ENCODE data around the gene CPSF7.

Gene CPSF7

DNA sequence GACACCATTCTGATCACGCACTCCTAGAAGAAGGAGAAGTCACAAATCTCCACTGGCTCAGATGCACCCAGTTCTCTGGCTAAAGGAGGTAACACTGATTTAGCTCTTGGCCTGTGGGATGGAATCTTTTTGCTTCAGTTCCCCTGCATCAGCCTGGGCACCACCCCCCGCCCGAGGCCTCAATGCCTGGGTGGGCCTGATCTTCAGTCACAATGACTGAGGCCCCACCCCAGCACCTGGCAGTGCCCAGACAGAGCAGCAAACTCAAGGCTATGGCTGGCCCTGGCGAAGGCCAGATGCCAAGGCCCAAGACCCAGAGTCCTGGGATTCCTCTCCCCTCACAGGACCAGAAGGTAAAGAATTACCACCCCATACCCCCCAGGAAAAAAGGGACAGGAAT is 73.1 kb downstream of the CPSF7 start:
- H3K4me3 ChIP-seq (ENCODE audit: control insufficient read depth in 1 of 7, extremely low read depth in 1 of 7, insufficient read depth in 4 of 7, low read depth in 2 of 7, low read length in 6 of 7), result no peak overlapping the region
- no peak for DNase-seq
- ChIA-PET POLR2A (no interaction called here), CTCF (interaction anchor here (1.1 to 22.6 kb wide), 3 partner anchors 19 to 89 kb away, joined by 3 to 244 read pairs (median 113); partner anchors contain the start of genes DDB1 and TKFC)
- peak overlapping the region in 1 of 2 experiments; percentile 39 for H3K27ac ChIP-seq (ENCODE audit: insufficient read depth in 1 of 2, low read depth in 1 of 2, low read length in 2 of 2, poor library complexity in 1 of 2, severe bottlenecking in 2 of 2)
- WGBS (ENCODE audit: insufficient coverage), result 89% methylated on average over 3 of the region's 4 CpGs
- H3K36me3 ChIP-seq (ENCODE audit: control insufficient read depth in 4 of 4, insufficient read depth in 4 of 4, low read length in 3 of 4), result peaks cover 4 to 24% (median 18%) of the 10 kb centered on the region in 4 experiments
- no peaks in the 10 kb centered on the region for H3K9me3 ChIP-seq (ENCODE audit: control extremely low read depth in 1 of 5, control insufficient read depth in 4 of 5, insufficient read depth in 2 of 5, low read depth in 1 of 5, low read length in 4 of 5)
- H3K4me1 ChIP-seq (ENCODE audit: control extremely low read depth in 1 of 4, control insufficient read depth in 4 of 4, insufficient read depth in 4 of 4, low read length in 3 of 4), result peaks cover 12 to 45% (median 37%) of the 10 kb centered on the region in 4 experiments
- H3K27me3 ChIP-seq (replicated peaks in 2 of 5; ENCODE audit: control insufficient read depth in 4 of 5, insufficient read depth in 5 of 5, low read length in 4 of 5), result no peaks in the 10 kb centered on the region

DNA sequence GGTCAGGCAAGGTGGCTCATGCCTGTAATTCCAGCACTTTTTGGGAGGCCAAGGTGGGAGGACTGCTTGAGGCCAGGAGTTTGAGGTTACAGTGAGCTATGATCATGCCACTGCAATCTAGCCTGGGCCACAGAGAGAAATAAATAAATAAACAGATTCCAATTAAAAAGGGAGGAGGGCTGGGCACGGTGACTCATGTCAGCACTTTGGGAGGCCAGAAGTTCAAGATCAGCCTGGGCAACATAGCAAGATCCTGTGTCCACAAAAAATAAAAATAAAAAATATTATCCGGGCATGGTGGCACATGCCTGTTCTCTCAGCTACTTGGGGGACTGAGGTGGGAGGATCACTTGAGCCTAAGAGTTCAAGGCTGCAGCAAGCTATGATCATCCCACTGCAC is 75.6 kb downstream of the CPSF7 start:
- Histone ChIP-seq H3K27me3 (replicated peaks in 2 of 5; ENCODE audit: control insufficient read depth in 4 of 5, insufficient read depth in 5 of 5, low read length in 4 of 5) (no peaks in the 10 kb centered on the region), H3K4me3 (ENCODE audit: control insufficient read depth in 1 of 7, extremely low read depth in 1 of 7, insufficient read depth in 4 of 7, low read depth in 2 of 7, low read length in 6 of 7) (no peak overlapping the region), H3K36me3 (ENCODE audit: control insufficient read depth in 4 of 4, insufficient read depth in 4 of 4, low read length in 3 of 4) (peaks cover 5 to 44% (median 29%) of the 10 kb centered on the region in 4 experiments), H3K4me1 (ENCODE audit: control extremely low read depth in 1 of 4, control insufficient read depth in 4 of 4, insufficient read depth in 4 of 4, low read length in 3 of 4) (peaks cover 8 to 23% (median 20%) of the 10 kb centered on the region in 4 experiments), H3K27ac (ENCODE audit: insufficient read depth in 1 of 2, low read depth in 1 of 2, low read length in 2 of 2, poor library complexity in 1 of 2, severe bottlenecking in 2 of 2) (no peak overlapping the region), H3K9me3 (ENCODE audit: control extremely low read depth in 1 of 5, control insufficient read depth in 4 of 5, insufficient read depth in 2 of 5, low read depth in 1 of 5, low read length in 4 of 5) (no peaks in the 10 kb centered on the region)
- WGBS (ENCODE audit: insufficient coverage), result no CpG with 5 or more reads among the region's 2 CpGs
- CTCF ChIA-PET, result interaction anchor here (1.1 to 22.6 kb wide), 4 partner anchors 15 to 48 kb away, joined by 4 to 244 read pairs (median 11); partner anchors contain the start of genes DDB1 and TKFC
- POLR2A ChIA-PET, result no interaction called here
- DNase-seq, result no peak

GRCh38 chr11:61353131-61354067 is 76.4 kb downstream of the CPSF7 start:
- Histone ChIP-seq H3K4me3 (ENCODE audit: control insufficient read depth in 1 of 7, extremely low read depth in 1 of 7, insufficient read depth in 4 of 7, low read depth in 2 of 7, low read length in 6 of 7) (no peak overlapping the region), H3K36me3 (ENCODE audit: control insufficient read depth in 4 of 4, insufficient read depth in 4 of 4, low read length in 3 of 4) (peaks cover 5 to 51% (median 33%) of the 10 kb centered on the region in 4 experiments), H3K4me1 (ENCODE audit: control extremely low read depth in 1 of 4, control insufficient read depth in 4 of 4, insufficient read depth in 4 of 4, low read length in 3 of 4) (peaks cover 8 to 21% (median 17%) of the 10 kb centered on the region in 4 experiments), H3K27me3 (replicated peaks in 2 of 5; ENCODE audit: control insufficient read depth in 4 of 5, insufficient read depth in 5 of 5, low read length in 4 of 5) (no peaks in the 10 kb centered on the region), H3K9me3 (ENCODE audit: control extremely low read depth in 1 of 5, control insufficient read depth in 4 of 5, insufficient read depth in 2 of 5, low read depth in 1 of 5, low read length in 4 of 5) (no peaks in the 10 kb centered on the region), H3K27ac (ENCODE audit: insufficient read depth in 1 of 2, low read depth in 1 of 2, low read length in 2 of 2, poor library complexity in 1 of 2, severe bottlenecking in 2 of 2) (no peak overlapping the region)
- POLR2A ChIA-PET, result interaction anchor here (1.0 kb wide), 1 partner anchor 8 kb away, joined by 3 read pairs; the partner anchor contains the start of genes CYB561A3 and TMEM138
- CTCF ChIA-PET, result interaction anchor here (1.1 to 22.6 kb wide), 3 partner anchors 16 to 33 kb away, joined by 7 to 244 read pairs (median 15); partner anchors contain the start of genes DDB1 and TKFC
- DNase-seq, result no peak
- 94% methylated on average over 15 of the region's 15 CpGs for WGBS (ENCODE audit: insufficient coverage)
